Esophagus squamous epithelium (tissue), 5 donors: Measurements from ENCODE around the gene SLIT1. TPM values are rescaled to one million over a fixed set of nuclear protein-coding genes. Genes with fewer than 3 reads are reported as not detected.

Source experiments
- DNase-seq: peaks from one replicate; lab custom pipeline; 2025; lab: John Stamatoyannopoulos, UW
- H3K27ac ChIP-seq, 4 donors: fragments of 200-600 bp; sonication (generic); one replicate each; pipeline ENCODE4 v1.5.1; 2016 to 2019; ENCODE audit warnings: mild to moderate bottlenecking in 1 of 4
- H3K27me3 ChIP-seq, 4 donors: fragments of 200-600 bp; sonication (generic); 1 replicate in 3 of 4; 2 replicates in 1 of 4; pipeline versions ENCODE4 v1.5.1 to v1.6.0; 2017 to 2021; ENCODE audit warnings: antibody characterized with exemption in 1 of 4
- H3K36me3 ChIP-seq, 3 donors: fragments of 200-600 bp; sonication (generic); one replicate each; pipeline ENCODE4 v1.5.1; 2016 to 2019
- H3K4me1 ChIP-seq, 3 donors: fragments of 200-600 bp; sonication (generic); one replicate each; pipeline ENCODE4 v1.5.1; 2017 to 2019
- H3K4me3 ChIP-seq, 4 donors: fragments of 200-600 bp; sonication (generic); 1 replicate in 3 of 4; 2 replicates in 1 of 4; pipeline ENCODE4 v1.5.1; 2016 to 2019; ENCODE audit warnings: mild to moderate bottlenecking in 2 of 4, moderate library complexity in 1 of 4
- H3K9me3 ChIP-seq, 3 donors: fragments of 200-600 bp; sonication (generic); one replicate each; pipeline ENCODE4 v1.5.1; 2016 to 2019
- POLR2A ChIP-seq, 4 donors: fragments of 450-650 bp; IDR thresholded peaks; one replicate each; pipeline ENCODE4 v1.6.1; 2017; ENCODE audit warnings: antibody characterized with exemption in 4 of 4, mild to moderate bottlenecking in 4 of 4, moderate library complexity in 3 of 4
- WGBS, 2 donors: methylation state at CpG; one replicate each; pipeline ENCODE4 v1.1.5; 2018; 5-methylcytosine and 5-hydroxymethylcytosine counted together
- intact Hi-C: fragments of 100-400 bp; cut with DNase I; formaldehyde crosslinking; loops from one replicate; pipeline ENCODE4 v1.15.0; 2022
- total RNA-seq, 4 donors: library from RNA; depleted of rRNA; stranded (reverse); fragments of >200 nt; gene quantifications; one replicate each; pipeline ENCODE4 v1.1.0, GENCODE V29; 2016
- TF ChIP-seq, protein P1 (sequence below), 6 experiments: fragments of 450-650 bp in 4 of 6; fragments of 200-600 bp in 2 of 6; sonication (generic) in 2 of 6; IDR thresholded peaks; one replicate each; pipeline ENCODE4 v1.5.1; 2016 to 2019; ENCODE audit warnings: antibody characterized with exemption in 6 of 6, mild to moderate bottlenecking in 4 of 6, moderate library complexity in 4 of 6
- donor health status: DM: yes; HTN: yes; CAD: no.

The SLIT1 gene
- total RNA-seq, 4 donors from 2014 or later = not detected

DNA sequence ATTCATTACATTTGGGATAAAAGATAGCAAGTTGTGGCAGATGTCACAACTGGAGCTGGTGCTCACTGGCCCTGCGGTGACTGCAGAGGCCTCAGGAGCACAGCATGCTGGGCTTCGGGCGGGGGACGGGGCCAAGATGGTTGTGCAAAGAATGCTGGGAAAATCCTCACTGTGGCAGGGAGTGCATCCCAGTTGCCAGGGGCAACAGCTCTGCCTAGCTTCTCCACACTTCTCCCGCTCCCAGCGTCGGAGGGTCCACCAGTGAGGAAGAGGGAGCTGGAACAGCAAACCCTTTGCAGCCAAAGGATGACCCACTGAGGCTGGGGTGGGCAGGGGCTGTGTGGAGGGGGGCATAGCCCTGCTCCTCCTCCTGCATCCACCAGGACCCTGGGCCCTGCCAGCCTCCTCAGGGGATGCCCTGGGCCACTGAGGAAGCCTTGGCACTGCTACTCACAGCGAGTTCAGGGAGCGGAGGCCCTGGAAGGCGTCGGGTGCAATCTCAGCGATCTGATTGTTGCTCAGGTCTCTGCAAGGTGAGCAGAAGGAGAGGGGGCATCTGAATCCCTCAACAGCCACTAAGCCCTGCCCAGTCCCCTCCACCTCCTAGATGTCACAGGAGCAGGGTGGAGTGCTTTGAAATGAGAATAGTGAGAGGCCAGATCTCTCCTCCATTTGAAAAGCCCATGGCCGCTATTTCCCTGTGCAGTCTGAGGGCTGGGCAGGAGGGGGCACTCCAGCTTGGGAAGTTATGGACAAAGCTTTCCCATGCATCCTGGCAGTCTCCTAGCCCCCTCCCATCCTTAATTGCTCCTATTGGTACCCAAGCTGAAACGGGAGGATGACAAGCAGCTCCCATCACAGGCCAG is 126.5 kb downstream of the SLIT1 start:
- Histone ChIP-seq H3K27me3 (peaks cover 0 to 25% (median 0%) of the 10 kb centered on the region in 4 donors), H3K9me3 (no peaks in the 10 kb centered on the region), H3K4me3 (no peak overlapping the region), H3K4me1 (no peaks in the 10 kb centered on the region), H3K27ac (no peak overlapping the region), H3K36me3 (no peaks in the 10 kb centered on the region)
- no peak for TF ChIP-seq POLR2A (IDR thresholded peaks at IDR 0.05)
- TF ChIP-seq, protein P1, sequence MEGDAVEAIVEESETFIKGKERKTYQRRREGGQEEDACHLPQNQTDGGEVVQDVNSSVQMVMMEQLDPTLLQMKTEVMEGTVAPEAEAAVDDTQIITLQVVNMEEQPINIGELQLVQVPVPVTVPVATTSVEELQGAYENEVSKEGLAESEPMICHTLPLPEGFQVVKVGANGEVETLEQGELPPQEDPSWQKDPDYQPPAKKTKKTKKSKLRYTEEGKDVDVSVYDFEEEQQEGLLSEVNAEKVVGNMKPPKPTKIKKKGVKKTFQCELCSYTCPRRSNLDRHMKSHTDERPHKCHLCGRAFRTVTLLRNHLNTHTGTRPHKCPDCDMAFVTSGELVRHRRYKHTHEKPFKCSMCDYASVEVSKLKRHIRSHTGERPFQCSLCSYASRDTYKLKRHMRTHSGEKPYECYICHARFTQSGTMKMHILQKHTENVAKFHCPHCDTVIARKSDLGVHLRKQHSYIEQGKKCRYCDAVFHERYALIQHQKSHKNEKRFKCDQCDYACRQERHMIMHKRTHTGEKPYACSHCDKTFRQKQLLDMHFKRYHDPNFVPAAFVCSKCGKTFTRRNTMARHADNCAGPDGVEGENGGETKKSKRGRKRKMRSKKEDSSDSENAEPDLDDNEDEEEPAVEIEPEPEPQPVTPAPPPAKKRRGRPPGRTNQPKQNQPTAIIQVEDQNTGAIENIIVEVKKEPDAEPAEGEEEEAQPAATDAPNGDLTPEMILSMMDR (IDR thresholded peaks at IDR 0.05) = no peak
- intact Hi-C loops = no loop called here
- 50 to 58% methylated on average over 2 to 9 of the region's 14 CpGs for WGBS, 2 donors
- DNase-seq = no peak

DNA sequence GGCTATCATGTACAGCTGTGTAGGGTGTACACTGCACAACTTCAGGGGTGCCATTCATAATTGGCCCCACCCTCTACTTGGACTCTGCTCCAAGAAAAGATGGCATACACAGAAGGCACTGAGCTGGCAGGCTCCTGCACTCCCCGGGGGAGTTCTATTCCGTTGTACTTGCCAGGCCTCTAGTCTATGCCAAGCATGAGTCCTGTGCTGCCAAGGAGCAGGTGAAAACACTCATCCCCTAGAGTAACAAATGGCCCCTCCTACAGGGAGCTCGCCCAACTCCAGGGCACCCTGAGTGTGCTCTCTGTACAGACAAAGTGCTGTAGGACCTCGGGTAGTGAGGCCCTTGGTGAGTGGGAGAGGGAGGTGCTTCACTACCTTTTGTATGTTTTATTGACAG is 127.2 kb downstream of the SLIT1 start:
- Histone ChIP-seq H3K27ac (no peak overlapping the region), H3K36me3 (no peaks in the 10 kb centered on the region), H3K4me3 (no peak overlapping the region), H3K9me3 (no peaks in the 10 kb centered on the region), H3K27me3 (peaks cover 0 to 17% (median 0%) of the 10 kb centered on the region in 4 donors), H3K4me1 (no peaks in the 10 kb centered on the region)
- 13 to 27% methylated on average over 2 to 3 of the region's 4 CpGs for WGBS, 2 donors
- intact Hi-C loops = no loop called here
- TF ChIP-seq, protein P1 (IDR thresholded peaks at IDR 0.05) = no peak
- no peak for TF ChIP-seq POLR2A (IDR thresholded peaks at IDR 0.05)
- no peak for DNase-seq

DNA sequence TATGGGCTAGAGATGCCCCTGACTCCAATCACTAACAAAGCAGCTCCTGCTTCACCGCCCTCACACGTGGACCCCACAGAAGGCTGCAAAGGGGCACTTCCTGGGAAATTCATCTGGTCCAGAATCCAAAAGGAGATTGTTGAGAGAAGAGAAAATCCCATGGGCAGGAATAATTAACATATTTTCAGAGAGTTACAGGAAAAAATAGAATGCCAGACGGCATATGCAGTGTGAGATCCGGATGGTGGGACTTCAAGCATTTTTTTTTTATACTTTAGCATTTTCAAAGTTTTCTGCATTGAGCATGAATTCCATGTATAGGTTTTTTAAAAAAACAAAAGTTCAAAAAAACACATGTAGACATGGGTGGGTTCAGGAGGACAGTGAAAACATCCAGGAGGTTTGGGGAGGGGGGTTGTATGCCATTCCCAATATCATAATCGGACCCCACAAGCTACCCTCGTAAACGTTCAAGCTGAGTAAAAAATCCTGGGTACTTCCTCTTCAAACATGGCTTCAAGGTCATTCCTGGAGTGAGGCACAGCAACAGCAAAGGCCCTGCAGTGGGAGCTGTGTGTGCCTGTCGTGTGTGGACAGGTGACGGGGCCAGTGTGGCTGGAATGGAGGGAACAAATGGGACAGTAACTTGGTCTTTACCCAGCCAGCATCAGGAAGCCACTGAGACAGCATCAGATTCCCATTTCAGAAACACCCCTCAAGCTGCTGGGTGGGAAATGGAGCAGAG is 128.1 kb downstream of the SLIT1 start:
- 75 to 89% methylated on average over 9 of the region's 9 CpGs for WGBS, 2 donors
- no peaks in the 10 kb centered on the region for H3K36me3 ChIP-seq

DNA sequence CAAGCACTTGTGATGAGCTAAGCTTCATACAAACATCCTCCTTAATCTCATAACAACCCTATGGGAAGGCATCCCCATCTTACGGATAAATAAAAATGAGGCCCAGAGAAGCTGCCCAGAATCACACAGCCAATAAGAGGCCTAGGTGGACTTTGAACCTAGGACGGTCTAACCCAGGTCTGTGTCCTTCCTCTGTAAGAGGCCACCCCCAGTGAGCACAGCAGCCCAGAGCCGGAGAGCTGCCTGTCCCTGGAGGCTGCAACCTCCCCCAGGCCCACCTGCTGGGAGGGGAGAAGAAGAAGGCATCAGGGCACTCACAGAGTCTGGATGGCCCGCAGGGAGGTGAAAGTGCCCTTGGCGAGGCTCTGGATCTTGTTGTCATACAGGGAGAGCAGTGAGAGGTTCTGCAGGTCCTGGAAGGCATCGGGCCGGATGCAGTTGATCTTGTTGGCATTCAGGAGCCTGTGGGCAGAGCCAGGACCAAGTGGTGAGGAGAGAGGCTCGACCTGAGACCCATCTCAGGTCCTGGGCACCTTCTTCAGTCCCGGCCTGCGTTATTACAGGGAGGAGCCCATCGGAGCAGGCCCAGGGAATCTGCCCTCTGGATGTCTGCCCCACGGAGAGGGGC is 129.6 kb downstream of the SLIT1 start:
- H3K9me3 ChIP-seq = no peaks in the 10 kb centered on the region
- TF ChIP-seq POLR2A (IDR thresholded peaks at IDR 0.05) = no peak
- TF ChIP-seq, protein P1 (IDR thresholded peaks at IDR 0.05) = no peak
- H3K4me1 ChIP-seq = no peaks in the 10 kb centered on the region
- H3K4me3 ChIP-seq = no peak overlapping the region
- DNase-seq = no peak
- peaks cover 0 to 7% (median 0%) of the 10 kb centered on the region in 4 donors for H3K27me3 ChIP-seq
- no peaks in the 10 kb centered on the region for H3K36me3 ChIP-seq
- intact Hi-C loops = no loop called here
- H3K27ac ChIP-seq = no peak overlapping the region
- 85 to 86% methylated on average over 6 of the region's 12 CpGs for WGBS, 2 donors

More for the DNA sequence above, 128.1 kb downstream of the SLIT1 start:
- TF ChIP-seq POLR2A (IDR thresholded peaks at IDR 0.05) = no peak
- TF ChIP-seq, protein P1 (IDR thresholded peaks at IDR 0.05) = no peak
- no peaks in the 10 kb centered on the region for H3K9me3 ChIP-seq
- H3K4me3 ChIP-seq = no peak overlapping the region
- no peak overlapping the region for H3K27ac ChIP-seq
- no peak for DNase-seq
- intact Hi-C loops = no loop called here
- H3K4me1 ChIP-seq = no peaks in the 10 kb centered on the region
- H3K27me3 ChIP-seq = peaks cover 0 to 10% (median 0%) of the 10 kb centered on the region in 4 donors
